ENCODE data around the gene C1orf116.

The C1orf116 gene

DNA sequence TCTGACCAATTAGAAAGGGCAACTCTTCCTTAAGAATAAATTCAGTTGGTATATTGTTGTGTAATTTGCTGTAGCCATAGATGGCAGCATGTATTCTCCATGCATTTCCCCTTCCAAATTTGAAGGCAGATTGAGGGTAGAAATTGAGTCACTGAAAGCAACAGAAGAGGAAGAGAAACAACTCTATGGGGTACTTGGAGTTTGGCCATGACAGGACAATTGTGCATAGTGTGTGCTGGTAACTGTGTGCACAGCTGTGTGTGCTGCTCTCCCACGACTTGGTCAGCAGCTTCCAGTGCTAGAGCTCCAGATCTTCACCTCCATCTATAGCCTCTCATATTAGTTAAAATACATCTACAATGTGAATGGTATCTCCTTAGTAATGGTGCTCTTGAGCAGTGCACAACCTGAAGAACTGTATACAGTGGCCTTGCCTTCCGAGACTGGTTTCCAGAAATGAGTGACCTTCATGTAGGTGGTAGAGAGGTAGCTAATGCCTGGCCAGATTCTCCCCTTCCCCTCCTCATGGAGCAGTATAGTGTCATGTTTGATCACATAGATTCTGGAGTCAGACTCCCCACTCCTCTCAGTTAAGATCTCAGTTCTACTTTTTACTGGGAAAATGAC lies 61.4 kb downstream of the C1orf116 start:
- H3K27me3 ChIP-seq = peaks cover 0 to 23% of the 10 kb centered on the region in 2 donors
- DNase-seq = no peak
- H3K4me1 ChIP-seq = no peaks in the 10 kb centered on the region
- TF ChIP-seq CTCF (IDR thresholded peaks at IDR 0.05) = no peak
- intact Hi-C loops (cut with DNase I; ENCODE audit: low total_unique reads) = no loop called here
- H3K36me3 ChIP-seq = no peaks in the 10 kb centered on the region
- no peak overlapping the region for H3K27ac ChIP-seq
- no peak overlapping the region for H3K4me3 ChIP-seq
- H3K9me3 ChIP-seq = no peaks in the 10 kb centered on the region

GRCh38 chr1:206970446-206970845 lies 62.1 kb downstream of the C1orf116 start, which contains the start of gene FCAMR:
Gene FCAMR, minus strand, starts transcription at chr1:206970460. Its CDS starts 335 bp downstream, at chr1:206970125.
- peaks cover 0 to 23% of the 10 kb centered on the region in 2 donors for H3K27me3 ChIP-seq
- intact Hi-C loops (cut with DNase I; ENCODE audit: low total_unique reads) = no loop called here
- H3K27ac ChIP-seq = no peak within 1 kb of the TSS
- no peak for TF ChIP-seq CTCF (IDR thresholded peaks at IDR 0.05)
- H3K36me3 ChIP-seq = no peaks in the 10 kb centered on the region
- H3K9me3 ChIP-seq = no peaks in the 10 kb centered on the region
- DNase-seq = no peak
- H3K4me1 ChIP-seq = no peaks in the 10 kb centered on the region
- H3K4me3 ChIP-seq = no peak within 1 kb of the TSS

GRCh38 chr1:206969090-206969489 lies 63.5 kb downstream of the C1orf116 start:
- intact Hi-C loops (cut with DNase I; ENCODE audit: low total_unique reads) = no loop called here
- Histone ChIP-seq H3K36me3 (no peaks in the 10 kb centered on the region), H3K27ac (no peak overlapping the region), H3K4me1 (no peaks in the 10 kb centered on the region), H3K9me3 (no peaks in the 10 kb centered on the region), H3K27me3 (peaks cover 0 to 23% of the 10 kb centered on the region in 2 donors), H3K4me3 (no peak overlapping the region)
- no peak for DNase-seq
- TF ChIP-seq CTCF (IDR thresholded peaks at IDR 0.05) = no peak
